ENCODE results near the gene RCC2.
A peak's percentile ranks its signal among the peaks of the same experiment; 100 is the strongest.
"Not testable (repeated sequence)": the region's sequence is repeated elsewhere in the genome, so short reads cannot be mapped to it uniquely, and the experiment has no call there.

RCC2 gene

GRCh38 chr1:17422461-17422860, 17.0 kb downstream of the RCC2 start:
- DNase-seq (ENCODE audit: low read depth in 2 of 2, low spot score in 1 of 2) = no peak

GRCh38 chr1:17420391-17420918, 19.0 kb downstream of the RCC2 start:
- DNase-seq (ENCODE audit: low read depth in 2 of 2, low spot score in 1 of 2) = no peak

GRCh38 chr1:17419626-17420328, 19.7 kb downstream of the RCC2 start:
- peak in 1 of 2 donors; percentile 35 for DNase-seq (ENCODE audit: low read depth in 2 of 2, low spot score in 1 of 2)

GRCh38 chr1:17416389-17416788, 23.1 kb downstream of the RCC2 start:
- no peak for DNase-seq (ENCODE audit: low read depth in 2 of 2, low spot score in 1 of 2)

GRCh38 chr1:17414022-17414421, 25.5 kb downstream of the RCC2 start:
- no peak for DNase-seq (ENCODE audit: low read depth in 2 of 2, low spot score in 1 of 2)

- DNase-seq (ENCODE audit: low read depth in 2 of 2, low spot score in 1 of 2) = no peak
Measured at GRCh38 chr1:17412093-17412870, 27.2 kb downstream of the RCC2 start.

- no peak for DNase-seq (ENCODE audit: low read depth in 2 of 2, low spot score in 1 of 2)
Measured at GRCh38 chr1:17409391-17409811, 30.1 kb downstream of the RCC2 start.

- not testable (repeated sequence) for DNase-seq (ENCODE audit: low read depth in 2 of 2, low spot score in 1 of 2)
Measured at GRCh38 chr1:17407786-17408514, 31.5 kb downstream of the RCC2 start.

- DNase-seq (ENCODE audit: low read depth in 2 of 2, low spot score in 1 of 2) = not testable (repeated sequence)
Measured at GRCh38 chr1:17406760-17407475, 32.6 kb downstream of the RCC2 start.

GRCh38 chr1:17405898-17406759, 33.3 kb downstream of the RCC2 start:
- DNase-seq (ENCODE audit: low read depth in 2 of 2, low spot score in 1 of 2) = no peak

- DNase-seq (ENCODE audit: low read depth in 2 of 2, low spot score in 1 of 2) = no peak
Measured at GRCh38 chr1:17404820-17405219, 34.7 kb downstream of the RCC2 start.

GRCh38 chr1:17404034-17404684, 35.3 kb downstream of the RCC2 start:
- no peak for DNase-seq (ENCODE audit: low read depth in 2 of 2, low spot score in 1 of 2)

GRCh38 chr1:17403081-17403480, 36.4 kb downstream of the RCC2 start:
- DNase-seq (ENCODE audit: low read depth in 2 of 2, low spot score in 1 of 2) = no peak

GRCh38 chr1:17401841-17402240, 37.6 kb downstream of the RCC2 start:
- DNase-seq (ENCODE audit: low read depth in 2 of 2, low spot score in 1 of 2) = no peak

GRCh38 chr1:17400725-17401341, 38.6 kb downstream of the RCC2 start:
- DNase-seq (ENCODE audit: low read depth in 2 of 2, low spot score in 1 of 2) = no peak

- DNase-seq (ENCODE audit: low read depth in 2 of 2, low spot score in 1 of 2) = no peak
Measured at GRCh38 chr1:17397910-17398695, 41.4 kb downstream of the RCC2 start.

GRCh38 chr1:17393230-17393629, 46.2 kb downstream of the RCC2 start:
- no peak for DNase-seq (ENCODE audit: low read depth in 2 of 2, low spot score in 1 of 2)

- DNase-seq (ENCODE audit: low read depth in 2 of 2, low spot score in 1 of 2) = no peak
Measured at GRCh38 chr1:17392199-17392740, 47.2 kb downstream of the RCC2 start.

All from stimulated activated CD8-positive, alpha-beta memory T cell treated with anti-CD3 and anti-CD28 coated beads, Interleukin-4, amount 100 ng/mL, for 1 hour (primary cell).